Neuronal stem cell (in vitro differentiated cells): Measurements from ENCODE around the gene DNPH1.
A peak's percentile ranks its signal among the peaks of the same experiment; 100 is the strongest.

Experiments used
- DNase-seq: peaks from one replicate; pipeline ENCODE4 v3.0.0-alpha.2; 2013; ENCODE audit warnings: low spot score
- H2AFZ ChIP-seq: one replicate; pipeline ENCODE4 v1.6.1; 2013; ENCODE audit warnings: mild to moderate bottlenecking, low read length, inconsistent platforms
- H2AK5ac ChIP-seq: 2 replicates; pipeline ENCODE4 v1.6.1; 2013; ENCODE audit warnings: low read depth, mild to moderate bottlenecking, inconsistent platforms, low read length, moderate library complexity, mixed read lengths
- H2BK120ac ChIP-seq: 2 replicates; pipeline ENCODE4 v1.6.1; 2013; ENCODE audit warnings: low read depth, mild to moderate bottlenecking, inconsistent platforms, low read length, moderate library complexity, mixed read lengths
- H2BK12ac ChIP-seq: one replicate; pipeline ENCODE4 v1.6.1; 2013; ENCODE audit warnings: low read length, inconsistent platforms
- H2BK15ac ChIP-seq: 2 replicates; pipeline ENCODE4 v1.6.1; 2013; ENCODE audit warnings: mild to moderate bottlenecking, low read length, inconsistent platforms, mixed read lengths
- H2BK5ac ChIP-seq: one replicate; pipeline ENCODE4 v1.6.1; 2013; ENCODE audit warnings: inconsistent platforms, mild to moderate bottlenecking, low read length, moderate library complexity
- H3K14ac ChIP-seq: one replicate; pipeline ENCODE4 v1.6.1; 2013; ENCODE audit warnings: low read length, inconsistent platforms
- H3K18ac ChIP-seq: 2 replicates; pipeline ENCODE4 v1.6.1; 2013; ENCODE audit warnings: low read length, inconsistent platforms
- H3K23ac ChIP-seq: 2 replicates; pipeline ENCODE4 v1.6.1; 2013; ENCODE audit warnings: low read depth, mild to moderate bottlenecking, mixed read lengths, low read length, inconsistent platforms; ENCODE audit not compliant: poor library complexity
- H3K27ac ChIP-seq: replicated peaks from 3 replicates; pipeline ENCODE4 v1.5.1; 2013; ENCODE audit warnings: low read length, inconsistent platforms
- H3K27me3 ChIP-seq, 3 experiments: 2 replicates each; pipeline ENCODE4 v1.6.1; 2013; ENCODE audit warnings: low read length in 3 of 3, mild to moderate bottlenecking in 2 of 3, inconsistent platforms in 1 of 3, low read depth in 1 of 3, mixed read lengths in 1 of 3, moderate library complexity in 1 of 3; ENCODE audit not compliant: control insufficient read depth in 3 of 3, insufficient read depth in 3 of 3
- H3K36me3 ChIP-seq, 2 donors: replicated peaks in 1 of 2; 2 replicates each; pipeline ENCODE4 v1.6.1; 2013; ENCODE audit warnings: low read length in 2 of 2; ENCODE audit not compliant: control insufficient read depth in 2 of 2, insufficient read depth in 2 of 2
- H3K4ac ChIP-seq: 2 replicates; pipeline ENCODE4 v1.6.1; 2013; ENCODE audit warnings: inconsistent platforms, mild to moderate bottlenecking, low read length, moderate library complexity
- H3K4me1 ChIP-seq, 2 donors: 1 replicate in 1 of 2; 2 replicates in 1 of 2; pipeline ENCODE4 v1.6.1; 2013; ENCODE audit warnings: low read length in 2 of 2, low read depth in 1 of 2; ENCODE audit not compliant: control insufficient read depth in 2 of 2, insufficient read depth in 1 of 2
- H3K4me2 ChIP-seq: one replicate; pipeline ENCODE4 v1.6.1; 2013; ENCODE audit warnings: mild to moderate bottlenecking, low read length, inconsistent platforms; ENCODE audit not compliant: insufficient read depth, poor library complexity, severe bottlenecking
- H3K4me3 ChIP-seq, 2 donors: 2 replicates each; pipeline ENCODE4 v1.5.1; 2013; ENCODE audit warnings: low read length in 2 of 2, mild to moderate bottlenecking in 2 of 2, inconsistent platforms in 1 of 2, moderate library complexity in 1 of 2
- H3K79me1 ChIP-seq: one replicate; pipeline ENCODE4 v1.6.1; 2013; ENCODE audit warnings: low read depth, mild to moderate bottlenecking, inconsistent platforms, low read length, moderate library complexity
- H3K9ac ChIP-seq: one replicate; pipeline ENCODE4 v1.6.1; 2013; ENCODE audit warnings: mild to moderate bottlenecking, low read depth, low read length, inconsistent platforms; ENCODE audit not compliant: poor library complexity
- H3K9me3 ChIP-seq, 2 donors: replicated peaks in 1 of 2; 2 replicates each; pipeline versions ENCODE3 to v1.6.1; 2013; ENCODE audit warnings: low read length in 2 of 2, mild to moderate bottlenecking in 2 of 2, inconsistent platforms in 1 of 2, low read depth in 1 of 2, mixed read lengths in 1 of 2, moderate library complexity in 1 of 2; ENCODE audit not compliant: control insufficient read depth in 2 of 2, insufficient read depth in 1 of 2
- H4K8ac ChIP-seq: one replicate; pipeline ENCODE4 v1.6.1; 2013; ENCODE audit warnings: low read depth, mild to moderate bottlenecking, inconsistent platforms, low read length, moderate library complexity
- H4K91ac ChIP-seq: one replicate; pipeline ENCODE4 v1.6.1; 2013; ENCODE audit warnings: low read length, low read depth, mild to moderate bottlenecking, inconsistent platforms; ENCODE audit not compliant: poor library complexity
- WGBS, 2 donors: extraction: QIAGEN DNeasy Blood & Tissue Kit; methylation state at CpG; one replicate each; pipeline ENCODE4 v1.1.7; 2013; ENCODE audit warnings: missing lambda C conversion rate in 2 of 2, mixed read lengths in 1 of 2; ENCODE audit not compliant: insufficient read length in 2 of 2, insufficient replicate concordance in 1 of 2; ENCODE audit errors: extremely low coverage in 2 of 2; 5-methylcytosine and 5-hydroxymethylcytosine counted together

Gene DNPH1

GRCh38 chr6:43242908-43243663 lies 13.8 kb upstream of the DNPH1 start, which contains the start of gene TTBK1:
Gene TTBK1 (plus strand): TSS chr6:43243481. CDS start chr6:43246661, 3,180 bp downstream.
- peak within 1 kb of the TSS; percentile 23 for H3K18ac ChIP-seq
- DNase-seq, result peak; percentile 21
- peak within 1 kb of the TSS; percentile 35 to 72 for H3K4me3 ChIP-seq
- no peak within 1 kb of the TSS for H3K14ac ChIP-seq
- no peak within 1 kb of the TSS for H3K27ac ChIP-seq
- no peaks in the 10 kb centered on the region for H3K36me3 ChIP-seq
- H3K4me1 ChIP-seq, result peaks cover 9 to 10% of the 10 kb centered on the region in 2 donors
- no peak within 1 kb of the TSS for H2BK120ac ChIP-seq
- H3K4me2 ChIP-seq, result peak within 1 kb of the TSS; percentile 76
- no peak within 1 kb of the TSS for H4K8ac ChIP-seq
- peak within 1 kb of the TSS; percentile 58 for H2AFZ ChIP-seq
- H2BK15ac ChIP-seq, result no peak within 1 kb of the TSS
- H3K9me3 ChIP-seq, result peaks cover 0 to 6% of the 10 kb centered on the region in 2 donors
- WGBS, 2 donors, result 100% methylated on average over 1 to 2 of the region's 47 CpGs
- H3K79me1 ChIP-seq, result no peaks in the 10 kb centered on the region
- peaks cover 7 to 58% (median 35%) of the 10 kb centered on the region in 3 experiments for H3K27me3 ChIP-seq
- H3K23ac ChIP-seq, result peak within 1 kb of the TSS; percentile 57
- no peak within 1 kb of the TSS for H3K4ac ChIP-seq
- peak within 1 kb of the TSS; percentile 88 for H3K9ac ChIP-seq
- no peak within 1 kb of the TSS for H4K91ac ChIP-seq
- no peak within 1 kb of the TSS for H2AK5ac ChIP-seq
- no peak within 1 kb of the TSS for H2BK12ac ChIP-seq
- no peak within 1 kb of the TSS for H2BK5ac ChIP-seq

- peaks cover 5 to 7% of the 10 kb centered on the region in 2 donors for H3K4me1 ChIP-seq
- H4K91ac ChIP-seq, result no peak overlapping the region
- H4K8ac ChIP-seq, result no peak overlapping the region
- H2BK5ac ChIP-seq, result no peak overlapping the region
- H2BK15ac ChIP-seq, result no peak overlapping the region
- no peak overlapping the region for H2AK5ac ChIP-seq
- H3K79me1 ChIP-seq, result no peaks in the 10 kb centered on the region
- H3K27me3 ChIP-seq, result peaks cover 7 to 65% (median 35%) of the 10 kb centered on the region in 3 experiments
- H3K4me3 ChIP-seq, result no peak overlapping the region
- H2BK120ac ChIP-seq, result no peak overlapping the region
- no peak for DNase-seq
- H3K36me3 ChIP-seq, result no peaks in the 10 kb centered on the region
- H3K4me2 ChIP-seq, result no peak overlapping the region
- no CpG with 5 or more reads among the region's 2 CpGs for WGBS, 2 donors
- H3K18ac ChIP-seq, result no peak overlapping the region
- no peak overlapping the region for H3K4ac ChIP-seq
- H2BK12ac ChIP-seq, result no peak overlapping the region
- no peak overlapping the region for H3K9ac ChIP-seq
- H3K9me3 ChIP-seq, result peaks cover 0 to 6% of the 10 kb centered on the region in 2 donors
- H3K14ac ChIP-seq, result no peak overlapping the region
- no peak overlapping the region for H2AFZ ChIP-seq
- no peak overlapping the region for H3K27ac ChIP-seq
- H3K23ac ChIP-seq, result no peak overlapping the region
Observed at GRCh38 chr6:43241446-43241845, 12.2 kb upstream of the DNPH1 start.

GRCh38 chr6:43240950-43241349 lies 11.7 kb upstream of the DNPH1 start:
- H3K36me3 ChIP-seq, result no peaks in the 10 kb centered on the region
- H3K79me1 ChIP-seq, result no peaks in the 10 kb centered on the region
- no peak overlapping the region for H2BK12ac ChIP-seq
- H3K4me3 ChIP-seq, result no peak overlapping the region
- WGBS, 2 donors, result no CpG with 5 or more reads among the region's 1 CpG
- no peak overlapping the region for H3K4me2 ChIP-seq
- H3K27me3 ChIP-seq, result peaks cover 7 to 68% (median 35%) of the 10 kb centered on the region in 3 experiments
- no peak overlapping the region for H2BK5ac ChIP-seq
- no peak overlapping the region for H3K4ac ChIP-seq
- peaks cover under 1 to 2% of the 10 kb centered on the region in 2 donors for H3K4me1 ChIP-seq
- no peak for DNase-seq
- H2BK120ac ChIP-seq, result no peak overlapping the region
- no peak overlapping the region for H2BK15ac ChIP-seq
- no peak overlapping the region for H3K18ac ChIP-seq
- no peak overlapping the region for H3K14ac ChIP-seq
- no peak overlapping the region for H2AFZ ChIP-seq
- H3K27ac ChIP-seq, result no peak overlapping the region
- H4K91ac ChIP-seq, result no peak overlapping the region
- H4K8ac ChIP-seq, result no peak overlapping the region
- no peak overlapping the region for H3K9ac ChIP-seq
- H3K9me3 ChIP-seq, result peaks cover 0 to 6% of the 10 kb centered on the region in 2 donors
- H2AK5ac ChIP-seq, result no peak overlapping the region
- H3K23ac ChIP-seq, result no peak overlapping the region

GRCh38 chr6:43239054-43239453 lies 9.8 kb upstream of the DNPH1 start:
- Histone ChIP-seq H2BK5ac (no peak overlapping the region), H3K36me3 (no peaks in the 10 kb centered on the region), H3K9me3 (peaks cover 0 to 6% of the 10 kb centered on the region in 2 donors), H3K9ac (no peak overlapping the region), H4K8ac (no peak overlapping the region), H3K18ac (no peak overlapping the region), H3K4me3 (no peak overlapping the region), H3K79me1 (no peaks in the 10 kb centered on the region), H2BK120ac (no peak overlapping the region), H3K23ac (no peak overlapping the region), H2AK5ac (no peak overlapping the region), H3K27ac (no peak overlapping the region), H2AFZ (no peak overlapping the region), H3K4me1 (peaks cover 0 to 2% of the 10 kb centered on the region in 2 donors), H3K4me2 (peak overlapping the region; percentile 4), H2BK15ac (no peak overlapping the region), H3K14ac (no peak overlapping the region), H3K4ac (no peak overlapping the region), H2BK12ac (no peak overlapping the region), H3K27me3 (peaks cover 7 to 55% (median 26%) of the 10 kb centered on the region in 3 experiments), H4K91ac (no peak overlapping the region)
- no peak for DNase-seq
- no CpG with 5 or more reads among the region's 2 CpGs for WGBS, 2 donors
